Ovary (tissue), 9 donors: ENCODE measurements around the gene IFNA5. TPM values are rescaled to one million over a fixed set of nuclear protein-coding genes. Genes with fewer than 3 reads are reported as not detected.

Source experiments
- DNase-seq, 5 donors: peaks; one replicate each; pipeline ENCODE4 v3.0.0-alpha.2; 2019 to 2020
- H3K27ac ChIP-seq, 2 donors: fragments of 200-600 bp; one replicate each; pipeline versions ENCODE4 v1.5.1 to v1.8.0; 2019 to 2022
- H3K27me3 ChIP-seq: fragments of 200-600 bp; one replicate; pipeline ENCODE4 v1.8.0; 2022
- H3K36me3 ChIP-seq: fragments of 200-600 bp; sonication (generic); one replicate; pipeline ENCODE4 v1.5.1; 2019
- H3K4me1 ChIP-seq: one replicate; pipeline ENCODE4 v1.8.1; 2013; ENCODE audit warnings: mild to moderate bottlenecking, moderate library complexity; ENCODE audit not compliant: insufficient read depth
- H3K4me3 ChIP-seq: fragments of 200-600 bp; sonication (generic); one replicate; pipeline ENCODE4 v1.5.1; 2017
- H3K9me3 ChIP-seq, 2 donors: fragments of 200-600 bp in 1 of 2; sonication (generic) in 1 of 2; one replicate each; pipeline versions ENCODE4 v1.5.1 to v1.8.1; 2013 to 2019; ENCODE audit warnings: mild to moderate bottlenecking in 1 of 2, moderate library complexity in 1 of 2
- EP300 ChIP-seq: sonication (generic); formaldehyde crosslinking; IDR thresholded peaks from one replicate; pipeline ENCODE4 v1.6.1; 2017; ENCODE audit warnings: antibody characterized with exemption
- POLR2A ChIP-seq: fragments of 450-650 bp; IDR thresholded peaks from one replicate; pipeline ENCODE4 v1.6.1; 2017; ENCODE audit warnings: antibody characterized with exemption, mild to moderate bottlenecking, moderate library complexity
- WGBS, 3 donors: extraction: QIAGEN DNeasy Blood & Tissue Kit in 1 of 3; methylation state at CpG; one replicate each; pipeline versions ENCODE4 v1.1.5 to v1.1.7; 2013 to 2017; 5-methylcytosine and 5-hydroxymethylcytosine counted together
- intact Hi-C, 4 donors: fragments of 100-400 bp; cut with DNase I; formaldehyde crosslinking; loops; one replicate each; pipeline versions ENCODE4 v1.11.0 to v1.15.1; 2022 to 2023
- polyA plus RNA-seq, 2 donors: library from polyadenylated mRNA; stranded (reverse); fragments of 200-250 nt in 1 of 2; fragments of 350-450 nt in 1 of 2; fragmentation: Illumina TruSeq in 1 of 2; extraction: RNeasy Lipid Tissue Mini Kit (QIAGEN cat#74804) in 1 of 2; gene quantifications; one replicate each; pipeline ENCODE4 v1.2.3, GENCODE V29; 2013 to 2014
- total RNA-seq, 7 donors: library from RNA; depleted of rRNA in 2 of 7; stranded (reverse); fragments of >200 nt in 2 of 7; fragmentation: NEBNext Ultra II Directional in 3 of 7; extraction: Animal tissue kit (Norgen Biotek cat#: 25700) in 3 of 7; gene quantifications; one replicate each; pipeline versions ENCODE4 v1.1.0 to v1.2.4, GENCODE V29; 2016 to 2023
- TF ChIP-seq, protein P1 (sequence below), 3 donors: fragments of 450-650 bp in 2 of 3; fragments of 200-600 bp in 1 of 3; IDR thresholded peaks; one replicate each; pipeline versions ENCODE4 v1.5.1 to v1.8.0; 2016 to 2022; ENCODE audit warnings: antibody characterized with exemption in 3 of 3, mild to moderate bottlenecking in 1 of 3
- donor health status: DM: no; HTN: no; CAD: no; lungs with moderate emphysema.
- donor health status: DM: no; HTN: no; CAD: no.
- donor health status: Bipolar disorder and iron deficiency.
- donor health status: DM: yes; HTN: yes; CAD: no.
- donor health status: DM: no; HTN: no; CAD: no.
- donor health status: DM: yes; HTN: yes; CAD: no.

IFNA5 gene
- total and polyA plus RNA-seq, 9 donors, result 0.42 TPM; not detected in 8

- Histone ChIP-seq H3K27ac (no peak overlapping the region), H3K9me3 (no peaks in the 10 kb centered on the region), H3K4me1 (peaks cover 1% of the 10 kb centered on the region), H3K27me3 (no peaks in the 10 kb centered on the region), H3K36me3 (no peaks in the 10 kb centered on the region), H3K4me3 (no peak overlapping the region)
- TF ChIP-seq, protein P1, sequence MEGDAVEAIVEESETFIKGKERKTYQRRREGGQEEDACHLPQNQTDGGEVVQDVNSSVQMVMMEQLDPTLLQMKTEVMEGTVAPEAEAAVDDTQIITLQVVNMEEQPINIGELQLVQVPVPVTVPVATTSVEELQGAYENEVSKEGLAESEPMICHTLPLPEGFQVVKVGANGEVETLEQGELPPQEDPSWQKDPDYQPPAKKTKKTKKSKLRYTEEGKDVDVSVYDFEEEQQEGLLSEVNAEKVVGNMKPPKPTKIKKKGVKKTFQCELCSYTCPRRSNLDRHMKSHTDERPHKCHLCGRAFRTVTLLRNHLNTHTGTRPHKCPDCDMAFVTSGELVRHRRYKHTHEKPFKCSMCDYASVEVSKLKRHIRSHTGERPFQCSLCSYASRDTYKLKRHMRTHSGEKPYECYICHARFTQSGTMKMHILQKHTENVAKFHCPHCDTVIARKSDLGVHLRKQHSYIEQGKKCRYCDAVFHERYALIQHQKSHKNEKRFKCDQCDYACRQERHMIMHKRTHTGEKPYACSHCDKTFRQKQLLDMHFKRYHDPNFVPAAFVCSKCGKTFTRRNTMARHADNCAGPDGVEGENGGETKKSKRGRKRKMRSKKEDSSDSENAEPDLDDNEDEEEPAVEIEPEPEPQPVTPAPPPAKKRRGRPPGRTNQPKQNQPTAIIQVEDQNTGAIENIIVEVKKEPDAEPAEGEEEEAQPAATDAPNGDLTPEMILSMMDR (IDR thresholded peaks at IDR 0.05), result peak in 2 of 3 donors; percentile 17 to 34
- TF ChIP-seq EP300, result no peak
- intact Hi-C loops, result loop anchor here (5.0 to 10.0 kb wide), 4 partner anchors 79 to 474 kb away; no protein-coding TSS in a partner anchor
- 14 to 15% (median 15%) methylated on average over 7 of the region's 7 CpGs for WGBS, 3 donors
- peak; percentile 13 to 36 (median 28) for DNase-seq
Measured at GRCh38 chr9:21317956-21318923, 13.1 kb upstream of the IFNA5 start.

GRCh38 chr9:21316860-21317259 is 11.7 kb upstream of the IFNA5 start:
- Histone ChIP-seq H3K36me3 (no peaks in the 10 kb centered on the region), H3K4me3 (no peak overlapping the region), H3K9me3 (no peaks in the 10 kb centered on the region), H3K4me1 (peaks cover 1% of the 10 kb centered on the region), H3K27me3 (no peaks in the 10 kb centered on the region), H3K27ac (no peak overlapping the region)
- intact Hi-C loops, result loop anchor here (5.0 to 10.0 kb wide), 4 partner anchors 80 to 475 kb away; no protein-coding TSS in a partner anchor
- no peak for DNase-seq
- TF ChIP-seq POLR2A (no peak), EP300 (no peak)
- TF ChIP-seq, protein P1 (IDR thresholded peaks at IDR 0.05), result no peak
- WGBS, 3 donors, result 6 to 19% (median 7%) methylated on average over 3 of the region's 3 CpGs

- intact Hi-C loops, result loop anchor here (5.0 to 10.0 kb wide), 4 partner anchors 81 to 476 kb away; no protein-coding TSS in a partner anchor
- 39 to 48% (median 44%) methylated on average over 8 of the region's 8 CpGs for WGBS, 3 donors
- TF ChIP-seq EP300 (no peak), POLR2A (no peak)
- TF ChIP-seq, protein P1 (IDR thresholded peaks at IDR 0.05), result no peak
- Histone ChIP-seq H3K4me3 (no peak overlapping the region), H3K27ac (no peak overlapping the region), H3K27me3 (no peaks in the 10 kb centered on the region), H3K4me1 (peaks cover 1% of the 10 kb centered on the region), H3K9me3 (no peaks in the 10 kb centered on the region), H3K36me3 (no peaks in the 10 kb centered on the region)
- no peak for DNase-seq
Measured at GRCh38 chr9:21316032-21316842, 11.1 kb upstream of the IFNA5 start.

DNA sequence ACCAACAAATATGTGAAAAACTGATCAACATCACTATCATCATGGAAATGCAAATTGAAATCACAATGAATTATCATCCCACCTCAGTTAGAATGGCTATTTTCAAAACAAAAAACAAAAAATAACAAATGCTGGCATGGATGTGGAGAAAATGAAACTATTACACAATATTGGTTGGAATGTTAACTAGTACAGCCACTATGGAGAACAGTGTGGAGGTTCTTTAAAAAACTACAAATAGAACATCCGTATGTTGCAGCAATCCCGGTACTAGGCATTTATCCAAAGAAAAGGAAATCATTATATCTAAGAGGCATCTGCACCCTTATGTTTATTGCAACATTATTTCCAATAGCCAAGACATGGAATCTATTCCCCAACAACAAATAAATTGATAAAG is 9.0 kb upstream of the IFNA5 start:
- intact Hi-C loops, result loop anchor here in 1 of 4 donors (10.0 kb wide), 1 partner anchor 471 kb away; no protein-coding TSS in a partner anchor
- WGBS, 3 donors, result 76 to 80% (median 78%) methylated on average over 2 of the region's 2 CpGs
- TF ChIP-seq POLR2A (no peak), EP300 (no peak)
- TF ChIP-seq, protein P1 (IDR thresholded peaks at IDR 0.05), result no peak

More for the DNA sequence above, 9.0 kb upstream of the IFNA5 start:
- Histone ChIP-seq H3K27me3 (no peaks in the 10 kb centered on the region), H3K4me1 (no peaks in the 10 kb centered on the region), H3K4me3 (no peak overlapping the region), H3K9me3 (no peaks in the 10 kb centered on the region), H3K36me3 (no peaks in the 10 kb centered on the region), H3K27ac (no peak overlapping the region)
- DNase-seq, result no peak
